Transverse colon (tissue), 4 donors: ENCODE data around the gene CIAPIN1. TPM values are rescaled to one million over a fixed set of nuclear protein-coding genes. Genes with fewer than 3 reads are reported as not detected.

Experiments used
- DNase-seq: peaks from one replicate; pipeline ENCODE4 v3.0.0-alpha.2; 2019
- H3K27ac ChIP-seq, 4 donors: fragments of 200-600 bp; sonication (generic); 2 replicates each; pipeline ENCODE4 v1.5.1; 2016 to 2018; ENCODE audit warnings: inconsistent platforms in 4 of 4
- H3K27me3 ChIP-seq: fragments of 200-600 bp; sonication (generic); 2 replicates; pipeline ENCODE4 v1.5.1; 2017; ENCODE audit warnings: inconsistent platforms
- H3K36me3 ChIP-seq, 4 donors: fragments of 200-600 bp; sonication (generic); 2 replicates each; pipeline ENCODE4 v1.5.1; 2017 to 2019; ENCODE audit warnings: inconsistent platforms in 4 of 4
- H3K4me1 ChIP-seq, 4 donors: fragments of 200-600 bp; sonication (generic); 2 replicates each; pipeline ENCODE4 v1.5.1; 2017 to 2020; ENCODE audit warnings: inconsistent platforms in 4 of 4
- H3K4me3 ChIP-seq, 4 donors: fragments of 200-600 bp; sonication (generic); 1 replicate in 1 of 4; 2 replicates in 3 of 4; pipeline versions ENCODE4 v1.5.1 to v1.6.1; 2017 to 2019; ENCODE audit warnings: inconsistent platforms in 4 of 4
- H3K9me3 ChIP-seq, 2 donors: fragments of 200-600 bp; sonication (generic); 2 replicates each; pipeline ENCODE4 v1.5.1; 2017 to 2019; ENCODE audit warnings: inconsistent platforms in 2 of 2
- CTCF ChIP-seq, 5 experiments: fragments of 200-600 bp in 3 of 5; fragments of 450-650 bp in 2 of 5; sonication (generic) in 3 of 5; IDR thresholded peaks; 1 replicate in 2 of 5; 2 replicates in 3 of 5; pipeline ENCODE4 v1.5.1; 2016 to 2017; ENCODE audit warnings: antibody characterized with exemption in 5 of 5, inconsistent platforms in 3 of 5, mild to moderate bottlenecking in 2 of 5, moderate library complexity in 1 of 5
- EP300 ChIP-seq: sonication (generic); formaldehyde crosslinking; IDR thresholded peaks from one replicate; pipeline ENCODE4 v1.6.1; 2017; ENCODE audit warnings: antibody characterized with exemption, low read depth
- POLR2A ChIP-seq: fragments of 450-650 bp; IDR thresholded peaks from one replicate; pipeline ENCODE4 v1.6.1; 2016; ENCODE audit warnings: antibody characterized with exemption, mild to moderate bottlenecking, moderate library complexity
- POLR2AphosphoS5 ChIP-seq, 3 donors: sonication (generic); formaldehyde crosslinking; IDR thresholded peaks; one replicate each; pipeline ENCODE4 v1.6.1; 2016; ENCODE audit warnings: antibody characterized with exemption in 3 of 3
- WGBS, 2 donors: methylation state at CpG; one replicate each; pipeline ENCODE4 v1.1.5; 2018; ENCODE audit warnings: low coverage in 1 of 2; 5-methylcytosine and 5-hydroxymethylcytosine counted together
- in situ Hi-C, 4 donors: fragments of 200-750 bp; cut with MboI; loops; one replicate each; pipeline versions ENCODE4 v1.15.0 to v1.15.1; 2017; ENCODE audit warnings: low sequenced_read_pairs in 3 of 4, low pct_ligation_motif_present in 1 of 4, low pct_unique_long_range_greater_than_20kb in 1 of 4
- intact Hi-C: fragments of 100-400 bp; cut with DNase I; formaldehyde crosslinking; loops from one replicate; pipeline ENCODE4 v1.15.1; 2023; ENCODE audit warnings: low total_unique reads
- total RNA-seq, 4 donors: library from RNA; depleted of rRNA; stranded (reverse); fragments of >200 nt; gene quantifications; one replicate each; pipeline ENCODE4 v1.1.0, GENCODE V29; 2016

The CIAPIN1 gene
- total RNA-seq, 4 donors from 2014 or later: 20.9 to 48.3 (median 40.5) TPM

- H3K4me1 ChIP-seq: peaks cover 8 to 43% (median 41%) of the 10 kb centered on the region in 4 donors
- no peaks in the 10 kb centered on the region for H3K9me3 ChIP-seq
- H3K4me3 ChIP-seq: no peak overlapping the region
- in situ Hi-C loops (no loop called here), intact Hi-C loops (no loop called here)
- DNase-seq: no peak
- no peaks in the 10 kb centered on the region for H3K27me3 ChIP-seq
- H3K36me3 ChIP-seq: no peaks in the 10 kb centered on the region
- WGBS, 2 donors: 83% methylated on average over 19 of the region's 19 CpGs; no CpG with 5 or more reads in 1 of the 2 donors
- H3K27ac ChIP-seq: no peak overlapping the region
- TF ChIP-seq POLR2AphosphoS5 (IDR thresholded peaks at IDR 0.05) (no peak), EP300 (no peak), CTCF (IDR thresholded peaks at IDR 0.05) (no peak), POLR2A (no peak)
These were observed 36.7 kb upstream of the CIAPIN1 start for GRCh38 chr16:57483725-57484514.

GRCh38 chr16:57482845-57483545 lies 35.8 kb upstream of the CIAPIN1 start:
- H3K9me3 ChIP-seq: no peaks in the 10 kb centered on the region
- no peaks in the 10 kb centered on the region for H3K27me3 ChIP-seq
- no peak overlapping the region for H3K4me3 ChIP-seq
- H3K27ac ChIP-seq: no peak overlapping the region
- H3K4me1 ChIP-seq: peaks cover 14 to 50% (median 45%) of the 10 kb centered on the region in 4 donors
- no peak for TF ChIP-seq EP300
- no peak for TF ChIP-seq POLR2AphosphoS5 (IDR thresholded peaks at IDR 0.05)
- no peaks in the 10 kb centered on the region for H3K36me3 ChIP-seq
- in situ Hi-C loops (no loop called here), intact Hi-C loops (no loop called here)
- DNase-seq: no peak
- 90 to 91% methylated on average over 4 to 13 of the region's 14 CpGs for WGBS, 2 donors

- in situ Hi-C loops: no loop called here
- Histone ChIP-seq H3K27me3 (no peaks in the 10 kb centered on the region), H3K9me3 (no peaks in the 10 kb centered on the region), H3K4me1 (peaks cover 18 to 44% (median 38%) of the 10 kb centered on the region in 4 donors), H3K36me3 (no peaks in the 10 kb centered on the region), H3K4me3 (no peak overlapping the region), H3K27ac (peak overlapping the region in 2 of 4 donors; percentile 88 to 89)
- intact Hi-C loops: no loop called here
- WGBS, 2 donors: 92 to 100% methylated on average over 1 to 4 of the region's 4 CpGs
- TF ChIP-seq CTCF (IDR thresholded peaks at IDR 0.05) (no peak), EP300 (no peak), POLR2AphosphoS5 (IDR thresholded peaks at IDR 0.05) (no peak)
- DNase-seq: no peak
These were observed 34.2 kb upstream of the CIAPIN1 start for GRCh38 chr16:57481421-57481820.

GRCh38 chr16:57480754-57481230 lies 33.6 kb upstream of the CIAPIN1 start:
- Histone ChIP-seq H3K4me1 (peaks cover 18 to 47% (median 36%) of the 10 kb centered on the region in 4 donors), H3K27me3 (no peaks in the 10 kb centered on the region), H3K27ac (peak overlapping the region; percentile 86 to 89 (median 88)), H3K36me3 (no peaks in the 10 kb centered on the region), H3K9me3 (no peaks in the 10 kb centered on the region), H3K4me3 (no peak overlapping the region)
- intact Hi-C loops: no loop called here
- no peak for DNase-seq
- in situ Hi-C loops: no loop called here
- TF ChIP-seq POLR2A: no peak
- TF ChIP-seq POLR2AphosphoS5 (IDR thresholded peaks at IDR 0.05): no peak
- no peak for TF ChIP-seq EP300
- TF ChIP-seq CTCF (IDR thresholded peaks at IDR 0.05): no peak
- 59% methylated on average over 6 of the region's 6 CpGs; no CpG with 5 or more reads in 1 of the 2 donors for WGBS, 2 donors
